GM19372 (cell line): ENCODE results near the gene KIF18A.
A peak's percentile ranks its signal among the peaks of the same experiment; 100 is the strongest.
"Not testable (repeated sequence)": the region's sequence is repeated elsewhere in the genome, so short reads cannot be mapped to it uniquely, and the experiment has no call there.

Experiments used
- ATAC-seq: cut with Tn5 transposase; IDR thresholded peaks from one replicate; pipeline ENCODE4 v1.9.1; 2021; ENCODE audit warnings: mild to moderate bottlenecking, low read depth, moderate library complexity; ENCODE audit not compliant: unreplicated experiment

KIF18A gene

GRCh38 chr11:28107750-28108618, at the start of gene KIF18A, which contains the start of gene METTL15:
TSS of gene KIF18A (minus strand) at chr11:28108156. CDS start at chr11:28097947, 10,209 bp downstream.
TSS of gene METTL15 (plus strand) at chr11:28108388. CDS start at chr11:28113335, 4,947 bp downstream.
- peak; percentile 93 for ATAC-seq

GRCh38 chr11:28153586-28153985, 45.6 kb upstream of the KIF18A start:
- ATAC-seq = no peak

GRCh38 chr11:28152743-28153142, 44.8 kb upstream of the KIF18A start:
- ATAC-seq = no peak

GRCh38 chr11:28146123-28146751, 38.3 kb upstream of the KIF18A start:
- ATAC-seq = no peak

- ATAC-seq = no peak
Measured at GRCh38 chr11:28144808-28145207, 36.9 kb upstream of the KIF18A start.

GRCh38 chr11:28142724-28143123, 34.8 kb upstream of the KIF18A start:
- ATAC-seq = no peak

GRCh38 chr11:28140689-28141455, 32.9 kb upstream of the KIF18A start:
- no peak for ATAC-seq

- ATAC-seq = no peak
Measured at GRCh38 chr11:28139841-28140415, 32.0 kb upstream of the KIF18A start.

- ATAC-seq = no peak
Measured at GRCh38 chr11:28137832-28138231, 29.9 kb upstream of the KIF18A start.

GRCh38 chr11:28137366-28137765, 29.4 kb upstream of the KIF18A start:
- ATAC-seq = no peak

- not testable (repeated sequence) for ATAC-seq
Measured at GRCh38 chr11:28136157-28136556, 28.2 kb upstream of the KIF18A start.

GRCh38 chr11:28133146-28133545, 25.2 kb upstream of the KIF18A start:
- ATAC-seq = no peak

- no peak for ATAC-seq
Measured at GRCh38 chr11:28132548-28132947, 24.6 kb upstream of the KIF18A start.

- ATAC-seq = no peak
Measured at GRCh38 chr11:28123151-28123581, 15.2 kb upstream of the KIF18A start.

GRCh38 chr11:28117712-28118111, 9.8 kb upstream of the KIF18A start:
- no peak for ATAC-seq

- ATAC-seq = no peak
Measured at GRCh38 chr11:28114731-28115130, 6.8 kb upstream of the KIF18A start.

GRCh38 chr11:28114116-28114515, 6.2 kb upstream of the KIF18A start:
- ATAC-seq = no peak

- no peak for ATAC-seq
Measured at GRCh38 chr11:28110821-28111200, 2.9 kb upstream of the KIF18A start.

GRCh38 chr11:28110108-28110820, 2.3 kb upstream of the KIF18A start:
- ATAC-seq = peak; percentile 26

GRCh38 chr11:28108958-28109357, 1.0 kb upstream of the KIF18A start:
- ATAC-seq = no peak
